ENCODE results near the gene ENAM. TPM values are rescaled to one million over a fixed set of nuclear protein-coding genes. Genes with fewer than 3 reads are reported as not detected.
"Not testable (repeated sequence)": the region's sequence is repeated elsewhere in the genome, so short reads cannot be mapped to it uniquely, and the experiment has no call there.

Gene ENAM
- total RNA-seq, 1 experiment from 2014 or later, result not detected

GRCh38 chr4:70660106-70660505 lies 31.6 kb downstream of the ENAM start:
- in situ Hi-C loops (cut with HindIII; ENCODE audit: low pct_unique_long_range_greater_than_20kb, low sequenced_read_pairs), result no loop called here
- ATAC-seq (no peak), DNase-seq (ENCODE audit: low read depth, low spot score) (no peak)
- H3K9me3 ChIP-seq (ENCODE audit: control insufficient read depth, insufficient read depth, low read depth, low read length), result no peaks in the 10 kb centered on the region
- H3K27ac ChIP-seq (ENCODE audit: low read length), result no peak overlapping the region
- BruUV-seq (replicated peaks), result no TSS peak
- intact Hi-C loops (cut with micrococcal nuclease; ENCODE audit: unreplicated experiment), result no loop called here
- no peaks in the 10 kb centered on the region for H3K27me3 ChIP-seq (ENCODE audit: control insufficient read depth, insufficient read depth, low read length)
- no peaks in the 10 kb centered on the region for H3K36me3 ChIP-seq (ENCODE audit: control insufficient read depth, insufficient read depth, low read length)
- CTCF ChIA-PET, result no interaction called here
- POLR2A ChIA-PET, result no interaction called here
- no peak overlapping the region for H3K4me3 ChIP-seq (ENCODE audit: low read depth in 2 of 2, low read length in 2 of 2)
- H3K4me1 ChIP-seq (ENCODE audit: control insufficient read depth, insufficient read depth, low read length), result no peaks in the 10 kb centered on the region
- TF ChIP-seq REST (IDR thresholded peaks at IDR 0.05; ENCODE audit: insufficient read depth in 1 of 2, low read depth in 2 of 2, low read length in 1 of 2) (no peak), CTCF (IDR thresholded peaks at IDR 0.05) (no peak), SIN3A (IDR thresholded peaks at IDR 0.05; ENCODE audit: borderline replicate concordance, insufficient read depth, low read depth, low read length) (no peak), POLR2AphosphoS5 (IDR thresholded peaks at IDR 0.05; ENCODE audit: low read depth, low read length) (no peak), TCF7L2 (IDR thresholded peaks at IDR 0.05; ENCODE audit: low read depth, low read length) (no peak)

- DNase-seq (ENCODE audit: low read depth, low spot score); POLR2A ChIA-PET; BruUV-seq (replicated peaks); H3K4me3 ChIP-seq (ENCODE audit: low read depth in 2 of 2, low read length in 2 of 2); ATAC-seq; H3K27me3 ChIP-seq (ENCODE audit: control insufficient read depth, insufficient read depth, low read length); H3K27ac ChIP-seq (ENCODE audit: low read length); H3K36me3 ChIP-seq (ENCODE audit: control insufficient read depth, insufficient read depth, low read length); in situ Hi-C loops (cut with HindIII; ENCODE audit: low pct_unique_long_range_greater_than_20kb, low sequenced_read_pairs); H3K4me1 ChIP-seq (ENCODE audit: control insufficient read depth, insufficient read depth, low read length); intact Hi-C loops (cut with micrococcal nuclease; ENCODE audit: unreplicated experiment); H3K9me3 ChIP-seq (ENCODE audit: control insufficient read depth, insufficient read depth, low read depth, low read length); CTCF ChIA-PET: not testable (repeated sequence)
These were observed 32.9 kb downstream of the ENAM start for GRCh38 chr4:70661309-70661922.

GRCh38 chr4:70666369-70666768 lies 37.8 kb downstream of the ENAM start, which contains the start of gene JCHAIN:
Gene JCHAIN, minus strand, starts transcription at chr4:70666508. Its CDS starts 18 bp downstream, at chr4:70666490.
- POLR2A ChIA-PET, result no interaction called here
- no peaks in the 10 kb centered on the region for H3K27me3 ChIP-seq (ENCODE audit: control insufficient read depth, insufficient read depth, low read length)
- in situ Hi-C loops (cut with HindIII; ENCODE audit: low pct_unique_long_range_greater_than_20kb, low sequenced_read_pairs) (no loop called here), intact Hi-C loops (cut with micrococcal nuclease; ENCODE audit: unreplicated experiment) (no loop called here)
- no TSS peak for BruUV-seq (replicated peaks)
- CTCF ChIA-PET, result no interaction called here
- DNase-seq (ENCODE audit: low read depth, low spot score) (no peak), ATAC-seq (no peak)
- no peaks in the 10 kb centered on the region for H3K36me3 ChIP-seq (ENCODE audit: control insufficient read depth, insufficient read depth, low read length)
- no peaks in the 10 kb centered on the region for H3K4me1 ChIP-seq (ENCODE audit: control insufficient read depth, insufficient read depth, low read length)
- TF ChIP-seq SIN3A (IDR thresholded peaks at IDR 0.05; ENCODE audit: borderline replicate concordance, insufficient read depth, low read depth, low read length) (no peak), REST (IDR thresholded peaks at IDR 0.05; ENCODE audit: insufficient read depth in 1 of 2, low read depth in 2 of 2, low read length in 1 of 2) (no peak)
- H3K4me3 ChIP-seq (ENCODE audit: low read depth in 2 of 2, low read length in 2 of 2), result no peak within 1 kb of the TSS
- no peaks in the 10 kb centered on the region for H3K9me3 ChIP-seq (ENCODE audit: control insufficient read depth, insufficient read depth, low read depth, low read length)
- no peak within 1 kb of the TSS for H3K27ac ChIP-seq (ENCODE audit: low read length)

All from Panc1 (cell line).